ENCODE measurements around the gene MRPS25. TPM values are rescaled to one million over a fixed set of nuclear protein-coding genes. Genes with fewer than 3 reads are reported as not detected.

MRPS25 gene
- polyA plus RNA-seq, 1 donor (not counting 4 experiments of a cell fraction or from before 2014, with no cell fraction given) = 54.5 TPM

- Histone ChIP-seq H3K9ac (ENCODE audit: control insufficient read depth, extremely low read depth, insufficient read depth, low read length) (no peak overlapping the region), H3K27ac (ENCODE audit: control insufficient read depth, insufficient read depth, low read length) (no peak overlapping the region), H3K4me3 (ENCODE audit: control insufficient read depth in 2 of 3, extremely low read depth in 1 of 3, insufficient read depth in 2 of 3, low read depth in 1 of 3, low read length in 3 of 3) (no peak overlapping the region), H3K4me2 (ENCODE audit: control insufficient read depth, extremely low read depth, insufficient read depth, low read depth, low read length) (no peak overlapping the region), H3K36me3 (ENCODE audit: control insufficient read depth in 2 of 2, extremely low read depth in 1 of 2, insufficient read depth in 2 of 2, low read length in 2 of 2) (peaks cover 15 to 30% of the 10 kb centered on the region in 2 experiments), H3K79me2 (ENCODE audit: control insufficient read depth, insufficient read depth, low read length) (no peaks in the 10 kb centered on the region), H4K20me1 (ENCODE audit: control insufficient read depth, extremely low read depth, insufficient read depth, low read length) (no peaks in the 10 kb centered on the region), H3K27me3 (ENCODE audit: control insufficient read depth, extremely low read depth, insufficient read depth, low read length) (no peaks in the 10 kb centered on the region), H3K9me1 (ENCODE audit: control insufficient read depth, extremely low read depth, insufficient read depth, low read length) (no peaks in the 10 kb centered on the region), H3K4me1 (ENCODE audit: control insufficient read depth, extremely low read depth, insufficient read depth, low read length) (no peaks in the 10 kb centered on the region), H2AFZ (ENCODE audit: control insufficient read depth, low read length) (no peak overlapping the region), H3K9me3 (ENCODE audit: control insufficient read depth, low read depth, low read length) (no peaks in the 10 kb centered on the region)
- dilution Hi-C loops (cut with MboI; ENCODE audit: extremely low pct_ligation_motif_present, low sequenced_read_pairs) = no loop called here
- FAIRE-seq = no peak
- no peak for DNase-seq (ENCODE audit: low read depth, low spot score)
- TF ChIP-seq CTCF (optimal IDR thresholded peaks at IDR 0.05 in 1 of 3, IDR thresholded peaks at IDR 0.05 in 1 of 3, conservative IDR thresholded peaks at IDR 0.05 in 1 of 3; ENCODE audit: extremely low read depth in 1 of 3, insufficient read depth in 2 of 3, low read length in 3 of 3) (no peak), EZH2 (IDR thresholded peaks at IDR 0.05; ENCODE audit: low read length) (no peak)
Observed at GRCh38 chr3:15033103-15033502, 32.0 kb downstream of the MRPS25 start.

GRCh38 chr3:15032650-15033049 is 32.5 kb downstream of the MRPS25 start:
- Histone ChIP-seq H3K27me3 (ENCODE audit: control insufficient read depth, extremely low read depth, insufficient read depth, low read length) (no peaks in the 10 kb centered on the region), H3K9ac (ENCODE audit: control insufficient read depth, extremely low read depth, insufficient read depth, low read length) (no peak overlapping the region), H2AFZ (ENCODE audit: control insufficient read depth, low read length) (no peak overlapping the region), H3K27ac (ENCODE audit: control insufficient read depth, insufficient read depth, low read length) (no peak overlapping the region), H3K9me1 (ENCODE audit: control insufficient read depth, extremely low read depth, insufficient read depth, low read length) (no peaks in the 10 kb centered on the region), H3K4me1 (ENCODE audit: control insufficient read depth, extremely low read depth, insufficient read depth, low read length) (no peaks in the 10 kb centered on the region), H3K9me3 (ENCODE audit: control insufficient read depth, low read depth, low read length) (no peaks in the 10 kb centered on the region), H3K4me3 (ENCODE audit: control insufficient read depth in 2 of 3, extremely low read depth in 1 of 3, insufficient read depth in 2 of 3, low read depth in 1 of 3, low read length in 3 of 3) (no peak overlapping the region), H3K36me3 (ENCODE audit: control insufficient read depth in 2 of 2, extremely low read depth in 1 of 2, insufficient read depth in 2 of 2, low read length in 2 of 2) (peaks cover 15 to 30% of the 10 kb centered on the region in 2 experiments), H3K79me2 (ENCODE audit: control insufficient read depth, insufficient read depth, low read length) (no peaks in the 10 kb centered on the region), H3K4me2 (ENCODE audit: control insufficient read depth, extremely low read depth, insufficient read depth, low read depth, low read length) (no peak overlapping the region), H4K20me1 (ENCODE audit: control insufficient read depth, extremely low read depth, insufficient read depth, low read length) (no peaks in the 10 kb centered on the region)
- no peak for FAIRE-seq
- dilution Hi-C loops (cut with MboI; ENCODE audit: extremely low pct_ligation_motif_present, low sequenced_read_pairs) = no loop called here
- no peak for TF ChIP-seq EZH2 (IDR thresholded peaks at IDR 0.05; ENCODE audit: low read length)
- TF ChIP-seq CTCF (optimal IDR thresholded peaks at IDR 0.05 in 1 of 3, IDR thresholded peaks at IDR 0.05 in 1 of 3, conservative IDR thresholded peaks at IDR 0.05 in 1 of 3; ENCODE audit: extremely low read depth in 1 of 3, insufficient read depth in 2 of 3, low read length in 3 of 3) = no peak
- DNase-seq (ENCODE audit: low read depth, low spot score) = no peak

Data from keratinocyte (primary cell).